ENCODE data around the gene PSMA6. TPM values are rescaled to one million over a fixed set of nuclear protein-coding genes. Genes with fewer than 3 reads are reported as not detected.
A peak's percentile ranks its signal among the peaks of the same experiment; 100 is the strongest.
"Not testable (repeated sequence)": the region's sequence is repeated elsewhere in the genome, so short reads cannot be mapped to it uniquely, and the experiment has no call there.

Gene PSMA6
- polyA plus RNA-seq, 4 donors = 173 to 189 (median 185) TPM

DNA sequence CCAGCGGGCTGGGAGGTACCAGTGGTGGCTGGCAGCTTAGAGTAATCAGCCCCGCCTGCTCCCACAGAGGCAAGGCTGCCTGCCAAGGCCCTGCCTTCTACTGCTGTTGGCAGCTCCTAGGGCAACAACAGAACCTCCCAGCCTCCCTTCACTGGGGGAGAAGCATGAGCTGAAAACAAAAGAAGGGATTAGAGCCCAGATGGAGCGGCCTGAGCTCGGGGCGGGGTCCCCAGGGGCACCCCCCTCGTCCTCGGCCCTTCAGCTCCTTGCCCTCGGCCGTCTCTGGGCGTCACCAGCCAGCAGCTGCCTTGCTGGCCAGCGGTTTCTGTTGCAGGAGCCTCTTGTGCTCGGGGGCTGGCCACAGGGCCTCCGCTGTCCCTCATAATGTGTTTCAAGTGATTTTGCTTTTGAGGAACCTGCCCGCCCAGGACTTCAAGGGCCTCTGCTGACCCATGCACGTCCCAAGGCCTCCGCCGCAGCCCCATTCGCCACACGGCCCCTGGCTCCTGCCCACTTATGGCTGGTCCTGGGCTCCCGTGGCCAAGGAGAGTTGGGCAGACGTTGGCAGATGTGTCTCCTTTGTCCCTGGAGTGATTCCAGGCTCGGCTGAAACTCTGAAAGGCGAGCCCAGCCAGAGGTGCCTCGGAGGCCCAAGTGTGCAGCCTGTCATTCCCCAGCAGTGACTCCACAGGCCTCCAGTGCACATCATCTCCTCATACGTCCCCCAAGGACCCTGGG, 49.7 kb downstream of the PSMA6 start:
- peak in 2 of 4 donors; percentile 76 to 77 for DNase-seq (ENCODE audit: low read depth in 4 of 4, low spot score in 3 of 4)

DNA sequence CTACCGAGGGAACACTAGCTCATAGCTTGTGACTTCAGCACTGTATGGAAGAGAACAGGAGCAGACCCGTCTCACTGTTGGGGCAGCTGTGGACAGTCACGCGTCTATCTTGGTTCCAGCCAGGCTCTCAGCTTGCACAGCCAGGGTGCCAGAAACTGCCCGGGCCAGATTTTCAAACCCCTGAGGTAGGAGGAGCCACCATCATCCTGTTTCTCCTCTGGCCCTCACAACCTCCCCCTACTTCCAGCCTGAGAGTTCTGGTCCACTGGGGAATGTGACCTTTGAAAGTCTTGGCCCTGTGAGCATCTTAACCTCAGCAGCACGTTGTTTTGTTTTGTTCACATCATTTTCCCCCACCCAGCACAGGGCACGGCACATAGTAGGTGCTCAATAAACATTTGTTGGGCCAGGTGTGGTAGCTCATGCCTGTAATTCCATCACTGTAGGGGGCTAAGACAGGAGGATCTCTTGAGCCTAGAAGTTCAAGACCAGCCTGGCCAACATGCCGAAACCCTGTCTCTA, 50.4 kb downstream of the PSMA6 start:
- no peak for DNase-seq (ENCODE audit: low read depth in 4 of 4, low spot score in 3 of 4)

DNA sequence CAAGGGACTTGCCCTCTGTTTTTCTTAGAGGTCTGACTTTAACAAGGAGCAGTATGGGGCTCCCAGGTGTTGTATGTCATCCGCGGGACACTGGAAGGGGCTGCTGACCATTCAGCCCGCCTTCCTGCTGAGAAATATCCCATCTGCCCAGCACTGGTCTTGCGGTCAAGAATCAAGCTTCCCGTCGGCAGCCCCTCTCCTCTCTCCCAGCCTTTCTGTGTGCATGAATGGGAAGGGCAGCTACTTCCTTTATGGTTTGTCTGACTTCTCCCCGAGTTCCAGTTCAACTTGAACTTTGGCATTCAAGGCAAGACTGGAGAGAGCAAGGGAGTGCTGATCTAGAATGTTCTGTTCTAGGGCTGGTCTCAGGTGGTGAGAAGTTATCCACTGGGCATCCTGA, 51.5 kb downstream of the PSMA6 start:
- DNase-seq (ENCODE audit: low read depth in 4 of 4, low spot score in 3 of 4) = no peak

DNA sequence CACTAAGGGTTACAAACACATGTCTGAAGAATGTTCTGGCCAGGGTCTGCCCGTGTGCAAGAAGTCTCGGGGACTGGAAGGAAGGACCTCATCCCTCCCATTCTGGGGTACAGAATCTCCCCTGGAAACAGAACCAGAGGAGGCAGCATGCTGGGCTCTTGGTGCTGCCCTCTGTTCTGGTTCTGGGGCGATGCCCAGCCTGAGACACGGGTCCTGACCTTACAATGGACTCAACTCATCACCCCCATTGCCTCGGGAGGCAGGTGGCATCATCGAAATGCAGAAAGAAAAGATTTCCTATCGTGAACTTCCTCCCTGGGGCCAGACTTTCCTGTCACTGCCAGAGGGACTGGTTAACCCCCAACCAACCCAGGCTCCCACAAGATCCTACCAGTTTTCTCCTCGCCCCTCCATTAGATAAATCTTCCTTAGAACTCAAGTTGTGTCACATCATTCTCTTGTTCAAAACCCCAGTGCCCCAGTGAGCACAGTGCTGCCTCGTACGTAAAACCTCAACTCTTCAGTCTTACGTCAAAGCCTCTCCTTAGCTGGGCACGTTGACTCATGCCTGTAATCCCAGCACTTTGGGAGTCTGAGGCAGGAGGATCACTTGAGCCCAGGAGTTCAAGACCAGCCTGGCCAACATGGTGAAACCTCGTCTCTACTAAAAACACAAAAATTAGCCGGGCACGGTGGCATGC, 52.1 kb downstream of the PSMA6 start:
- DNase-seq (ENCODE audit: low read depth in 4 of 4, low spot score in 3 of 4) = no peak

DNA sequence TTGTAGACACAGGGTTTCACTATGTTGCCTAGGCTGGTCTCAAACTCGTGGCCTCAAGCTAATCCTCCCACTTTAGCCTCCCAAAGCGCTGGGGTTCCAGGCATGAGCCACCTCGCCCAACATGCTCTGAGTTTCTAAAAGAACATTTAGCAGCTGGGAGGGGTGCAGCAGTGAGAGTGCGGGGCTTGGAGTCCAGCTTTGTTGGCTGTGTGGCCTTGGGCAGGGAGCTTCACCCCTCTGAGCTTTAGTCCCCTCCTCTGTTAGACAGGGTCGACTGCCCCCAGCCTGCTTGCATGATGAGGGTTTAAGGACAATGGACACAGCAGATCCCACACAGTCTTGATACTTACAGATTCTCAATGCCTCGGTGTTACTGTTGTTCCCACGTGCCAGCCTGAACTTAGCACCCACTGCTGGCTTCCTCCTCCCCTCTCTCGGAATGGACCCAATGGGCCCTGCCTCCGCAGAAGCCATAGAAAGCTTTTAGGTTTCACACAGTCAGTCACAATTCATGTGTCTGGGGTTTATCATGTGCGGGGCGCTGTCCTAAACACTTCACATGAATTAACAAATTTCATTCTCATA, 54.6 kb downstream of the PSMA6 start:
- no peak for DNase-seq (ENCODE audit: low read depth in 4 of 4, low spot score in 3 of 4)

DNA sequence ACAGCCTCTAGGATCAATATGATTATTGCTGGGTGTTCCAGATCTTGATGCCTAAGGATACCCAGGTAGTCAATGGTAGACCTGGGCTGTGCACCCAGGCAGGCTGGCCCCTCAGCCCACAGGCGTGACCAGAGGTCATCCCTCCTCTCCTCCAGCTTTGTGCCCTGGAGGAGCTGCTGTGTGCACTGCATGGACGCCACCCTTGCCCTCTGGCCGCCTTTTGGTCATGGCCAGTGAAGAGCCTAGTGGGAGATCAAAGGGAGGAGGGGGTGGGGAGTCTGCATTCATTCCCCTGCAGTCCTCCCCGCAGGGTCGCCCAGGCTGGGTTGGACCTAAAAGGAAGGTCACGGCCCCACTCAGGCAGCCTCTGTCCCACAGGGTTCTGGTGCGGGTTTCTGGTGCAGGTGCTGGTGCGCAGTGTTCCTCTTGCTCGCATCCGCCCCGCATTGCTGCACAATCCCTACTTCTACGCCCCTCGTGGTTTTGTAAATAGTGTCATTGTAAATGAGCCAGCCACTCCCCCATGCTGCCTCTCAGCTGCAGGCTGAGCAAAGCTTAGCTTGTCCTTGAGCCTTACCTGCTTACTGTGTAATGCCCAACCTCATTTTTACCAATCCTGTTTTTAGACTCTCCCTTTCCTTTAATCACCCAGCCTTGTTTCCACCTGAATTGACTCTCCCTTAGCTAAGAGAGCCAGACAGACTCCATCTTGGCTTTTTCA, 55.3 kb downstream of the PSMA6 start:
- DNase-seq (ENCODE audit: low read depth in 4 of 4, low spot score in 3 of 4) = no peak

DNA sequence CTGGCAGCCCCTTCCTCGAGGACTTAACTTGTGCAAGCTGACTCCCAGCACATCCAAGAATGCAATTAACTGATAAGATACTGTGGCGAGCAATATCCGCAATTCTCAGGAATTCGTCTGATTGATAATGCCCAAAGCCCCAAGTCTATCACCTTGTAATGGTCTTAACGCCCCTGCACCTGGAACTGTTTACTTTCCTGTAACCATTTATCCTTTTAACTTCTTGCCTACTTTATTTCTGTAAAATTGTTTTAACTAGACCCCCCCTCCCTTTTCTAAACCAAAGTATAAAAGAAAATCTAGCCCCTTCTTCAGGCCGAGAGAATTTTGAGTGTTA, 55.8 kb downstream of the PSMA6 start:
- DNase-seq (ENCODE audit: low read depth in 4 of 4, low spot score in 3 of 4) = not testable (repeated sequence)

DNA sequence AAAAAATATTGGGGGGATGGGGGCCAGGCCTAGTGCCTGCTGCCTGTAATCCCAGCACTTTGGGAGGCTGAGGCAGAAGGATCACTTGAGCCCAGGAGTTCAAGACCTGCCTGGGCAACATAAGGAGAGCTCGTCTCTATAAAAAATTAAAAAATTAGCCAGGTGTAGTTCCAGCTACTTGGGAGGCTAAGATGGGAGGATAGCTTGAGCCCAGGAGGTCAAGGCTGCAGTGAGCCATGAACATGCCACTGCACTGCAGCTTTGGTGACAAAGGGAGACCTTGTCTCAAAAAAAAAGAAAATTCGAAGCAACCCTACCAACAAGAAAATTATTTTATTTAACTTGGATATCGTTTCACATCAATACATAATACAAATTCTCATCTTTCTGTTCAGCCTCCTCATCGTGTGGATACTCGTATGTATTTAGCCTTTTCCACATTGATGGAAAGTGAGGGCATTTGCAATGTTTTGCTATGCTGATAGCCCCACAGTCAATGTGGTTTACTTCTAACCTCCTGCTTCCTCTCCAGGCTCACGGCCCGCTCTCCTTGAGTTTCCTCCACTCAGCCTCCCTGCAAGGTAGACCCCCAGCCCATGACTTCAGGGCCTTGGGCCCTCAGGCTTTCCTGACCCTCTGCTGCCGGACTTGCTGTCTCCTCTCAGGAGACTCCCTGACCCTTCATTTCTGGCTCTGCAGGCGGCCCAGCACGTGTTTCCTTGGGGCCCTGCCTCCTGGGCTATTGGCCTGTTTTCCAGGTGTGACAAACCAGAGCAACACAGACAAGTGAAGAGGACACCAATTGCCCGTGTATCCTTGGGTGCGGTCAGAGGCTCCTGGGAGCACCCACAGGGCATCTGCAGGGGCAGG, 57.5 kb downstream of the PSMA6 start:
- DNase-seq (ENCODE audit: low read depth in 4 of 4, low spot score in 3 of 4) = no peak

DNA sequence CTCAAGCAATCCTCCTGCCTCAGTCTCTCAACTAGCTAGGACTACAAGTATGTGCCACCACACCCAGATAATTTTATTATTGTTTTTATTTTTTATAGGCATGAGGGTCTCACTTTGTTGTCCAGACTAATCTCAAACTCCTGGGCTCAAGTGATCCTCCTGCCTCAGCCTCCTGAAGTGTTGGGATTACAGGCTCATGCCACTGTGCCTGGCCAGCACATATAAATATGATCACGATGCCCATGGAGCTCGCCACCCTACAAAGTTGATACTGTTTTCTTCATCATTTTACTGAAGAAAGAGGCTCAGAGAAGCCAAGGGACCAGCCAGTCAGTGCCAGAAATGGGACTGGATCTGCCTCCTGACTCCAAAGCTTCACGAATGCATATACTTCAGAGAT, 59.3 kb downstream of the PSMA6 start:
- no peak for DNase-seq (ENCODE audit: low read depth in 4 of 4, low spot score in 3 of 4)

DNA sequence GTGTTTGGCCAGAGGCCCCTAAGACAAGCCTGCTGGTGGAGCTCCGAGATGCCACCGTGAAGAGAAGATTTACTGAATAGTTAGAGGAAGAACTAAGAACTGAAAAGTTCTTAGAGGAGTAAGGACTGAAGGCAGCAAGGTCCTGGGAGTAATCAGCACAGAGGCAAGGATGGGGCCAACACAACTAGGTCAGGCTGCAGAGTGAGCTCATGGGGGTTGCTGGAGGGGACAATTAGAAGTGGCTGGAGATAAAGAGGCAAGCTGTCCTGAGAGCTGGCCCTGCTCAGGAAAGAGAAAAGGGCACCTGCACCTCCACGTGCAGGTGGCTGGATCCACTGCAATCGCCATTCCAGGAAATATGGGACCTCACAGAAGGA, 59.7 kb downstream of the PSMA6 start:
- no peak for DNase-seq (ENCODE audit: low read depth in 4 of 4, low spot score in 3 of 4)

DNA sequence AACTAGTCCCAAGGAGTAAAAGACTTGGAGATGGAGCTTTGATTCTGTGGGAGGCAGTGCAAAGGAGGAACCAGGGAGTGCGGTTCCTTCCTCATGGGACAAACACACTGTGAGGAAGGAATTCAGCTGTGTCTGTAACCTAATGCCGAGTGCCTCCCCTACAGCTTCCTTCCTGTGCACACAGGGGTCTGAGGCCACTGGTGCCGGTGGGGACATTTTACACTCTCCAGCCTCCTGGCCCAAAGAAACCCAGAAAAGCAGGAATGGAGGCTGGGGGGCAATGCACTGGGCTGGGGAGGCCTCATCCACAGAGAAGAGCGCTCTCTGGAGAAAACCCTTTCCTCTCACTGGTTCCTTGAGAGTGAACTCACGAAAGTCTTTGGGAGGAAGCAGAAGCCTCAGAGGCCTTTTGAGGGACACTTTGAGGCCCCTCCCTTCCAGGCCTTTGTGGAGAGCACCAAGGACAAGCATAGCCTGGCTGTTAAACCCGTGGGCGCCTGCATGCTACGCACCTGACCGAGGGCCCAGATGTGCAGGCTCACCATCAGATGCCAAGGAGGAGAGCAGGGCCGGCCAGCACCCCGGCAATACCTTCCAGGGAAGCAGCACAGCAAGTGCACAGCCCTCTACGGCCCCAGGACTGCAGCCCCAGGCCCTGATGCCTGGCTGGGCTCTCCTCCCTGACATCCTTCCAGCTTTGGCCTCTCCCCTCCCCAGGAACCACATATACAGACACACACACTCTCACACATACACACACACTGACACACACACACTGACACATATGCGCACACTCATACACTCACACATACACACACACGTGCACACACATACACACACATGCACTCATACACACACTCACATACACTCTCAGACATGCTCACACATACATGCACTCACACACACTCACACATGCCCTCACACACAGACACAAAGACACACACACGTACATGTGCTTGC, 60.4 kb downstream of the PSMA6 start:
- no peak for DNase-seq (ENCODE audit: low read depth in 4 of 4, low spot score in 3 of 4)

DNA sequence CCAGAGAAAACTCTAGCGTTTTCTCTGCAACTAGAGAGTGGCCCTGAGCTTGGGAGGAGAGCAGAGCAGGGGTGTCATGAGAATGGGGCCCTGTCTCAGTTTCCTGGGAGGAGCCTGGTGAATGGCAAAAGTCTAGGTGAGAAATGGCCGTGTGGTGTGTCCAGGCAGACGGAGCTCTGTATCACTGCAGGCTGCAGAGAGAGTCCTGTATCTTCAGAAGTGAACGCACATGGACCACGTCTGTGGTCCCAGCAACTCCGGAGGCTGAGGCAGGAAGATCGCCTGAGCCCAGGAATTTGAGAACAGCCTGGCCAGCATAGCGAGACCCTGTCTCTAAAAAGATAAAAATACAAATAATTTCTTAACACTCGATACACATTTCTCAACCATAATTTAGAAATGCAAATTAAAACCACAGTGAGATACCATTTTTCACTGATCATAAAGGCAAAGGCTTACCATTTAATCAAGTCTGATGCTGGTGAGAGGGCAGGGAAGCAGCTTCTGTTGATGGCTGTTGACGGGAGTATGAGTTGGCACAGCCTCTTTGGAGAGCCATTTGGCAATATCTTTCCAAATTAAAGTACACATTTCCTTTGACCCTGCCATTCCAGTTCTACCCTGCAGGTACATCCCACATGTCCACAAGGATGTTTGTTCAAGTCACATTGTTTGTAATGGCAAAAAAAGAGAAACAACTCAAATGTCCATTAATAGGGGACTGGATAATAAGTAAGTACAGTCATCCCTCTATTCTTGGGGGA, 61.4 kb downstream of the PSMA6 start:
- no peak for DNase-seq (ENCODE audit: low read depth in 4 of 4, low spot score in 3 of 4)

DNA sequence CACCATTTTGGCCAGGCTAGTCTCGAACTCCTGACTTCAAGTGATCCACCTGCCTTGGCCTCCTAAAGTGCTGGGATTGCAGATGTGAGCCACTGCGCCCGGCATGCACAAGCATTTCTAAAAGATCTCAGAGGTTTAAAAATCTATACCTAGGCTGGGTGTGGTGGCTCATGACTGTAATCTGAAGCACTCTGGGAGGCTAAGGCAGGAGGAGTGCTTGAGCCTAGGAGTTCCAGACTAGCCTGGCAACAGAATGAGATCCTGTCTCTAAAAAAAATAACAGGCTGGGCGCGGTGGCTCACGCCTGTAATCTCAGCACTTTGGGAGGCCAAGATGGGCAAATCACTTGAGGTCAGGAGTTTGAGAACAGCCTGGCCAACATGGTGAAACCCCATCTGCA, 63.1 kb downstream of the PSMA6 start:
- not testable (repeated sequence) for DNase-seq (ENCODE audit: low read depth in 4 of 4, low spot score in 3 of 4)

DNA sequence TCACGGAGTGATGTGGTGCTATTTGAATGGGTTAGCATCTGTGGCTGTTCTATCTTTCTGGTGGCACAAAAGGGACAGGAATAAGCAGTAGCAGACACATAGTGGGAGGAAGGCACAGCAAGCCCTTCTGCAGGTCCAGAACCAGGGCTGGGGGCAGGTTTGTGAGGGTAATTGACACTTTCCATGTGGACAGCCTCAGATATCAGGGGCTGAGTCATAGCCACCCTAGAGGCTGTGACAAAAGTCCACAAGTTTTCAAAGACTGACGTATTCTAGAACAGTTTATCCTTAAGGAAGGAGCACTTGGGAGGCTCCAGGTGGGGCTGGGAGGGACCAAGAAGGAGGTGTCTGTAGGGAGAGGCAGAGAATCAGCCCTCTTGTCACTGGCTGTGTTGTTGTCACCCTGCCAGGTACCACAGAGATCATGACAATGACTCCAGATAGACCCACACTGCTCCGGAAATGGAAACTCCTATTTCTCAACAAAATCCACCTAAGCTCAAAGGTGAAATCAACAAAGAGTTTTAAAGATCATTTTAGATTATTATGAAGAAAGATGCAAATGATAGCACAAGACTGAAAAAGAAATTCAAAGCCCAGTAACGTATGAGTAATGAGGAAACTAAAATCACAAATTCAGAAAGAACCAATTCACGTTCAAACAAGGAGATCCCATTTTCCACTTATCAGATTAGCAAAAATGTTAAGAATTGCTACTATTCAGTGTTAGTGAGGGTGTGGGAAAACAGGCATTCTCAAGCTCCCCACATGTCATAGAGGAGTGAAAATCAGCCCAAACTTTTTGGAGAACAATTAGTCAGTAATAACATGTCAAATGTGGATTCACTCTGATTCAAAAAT, 64.0 kb downstream of the PSMA6 start:
- DNase-seq (ENCODE audit: low read depth in 4 of 4, low spot score in 3 of 4) = no peak

DNA sequence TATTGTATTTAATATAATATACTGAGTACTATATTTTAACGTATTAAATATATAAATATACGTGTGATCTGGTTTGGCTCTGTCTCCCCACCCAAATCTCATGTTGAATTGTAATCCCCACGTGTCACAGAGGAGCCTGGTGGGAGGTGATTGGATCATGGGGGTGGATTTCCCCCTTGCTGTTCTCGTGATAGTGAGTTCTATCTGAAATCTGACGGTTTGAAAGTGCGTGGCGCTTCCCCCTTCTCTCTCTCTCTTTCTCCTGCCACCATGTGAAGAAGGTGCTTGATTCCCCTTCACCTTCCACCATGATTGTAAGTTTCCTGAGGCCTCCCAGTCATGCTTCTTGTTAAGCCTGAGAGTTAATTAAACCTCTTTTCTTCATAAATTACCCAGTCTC, 67.5 kb downstream of the PSMA6 start:
- not testable (repeated sequence) for DNase-seq (ENCODE audit: low read depth in 4 of 4, low spot score in 3 of 4)

DNA sequence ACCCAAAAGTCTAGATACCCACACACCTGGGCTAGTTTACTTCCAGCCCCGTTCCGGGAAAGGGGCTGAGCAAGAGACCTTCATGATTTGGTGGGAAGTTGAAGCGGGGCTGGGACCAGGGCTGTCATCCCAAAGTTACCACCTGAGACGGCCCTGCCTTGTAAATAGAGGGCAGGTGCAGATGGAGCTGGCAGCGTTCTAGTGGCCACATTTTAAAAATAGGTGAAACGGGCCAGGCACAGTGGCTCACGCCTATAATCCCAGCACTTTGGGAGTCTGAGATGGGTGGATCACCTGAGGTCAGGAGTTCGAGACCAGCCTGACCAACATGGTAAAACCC, 68.9 kb downstream of the PSMA6 start:
- DNase-seq (ENCODE audit: low read depth in 4 of 4, low spot score in 3 of 4) = no peak

DNA sequence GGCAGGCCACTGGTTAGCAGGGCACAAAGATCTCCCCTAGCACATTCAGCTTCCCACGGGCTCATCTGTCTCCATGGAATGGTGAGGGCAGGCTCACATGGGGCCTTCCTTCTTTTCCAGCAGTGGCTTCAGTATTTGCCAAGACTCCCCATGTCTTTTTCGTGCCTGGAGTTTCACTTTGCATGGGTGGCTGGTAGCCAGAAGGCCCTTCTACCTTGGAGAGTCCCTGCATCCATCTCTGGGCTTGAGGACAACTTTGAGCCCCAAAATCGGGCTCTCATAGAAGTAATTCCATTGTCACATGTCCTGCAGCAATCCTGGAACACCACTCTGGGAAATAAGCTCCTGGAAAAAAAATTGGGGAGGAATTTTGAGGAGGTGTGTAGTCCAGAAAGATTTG, 70.3 kb downstream of the PSMA6 start:
- no peak for DNase-seq (ENCODE audit: low read depth in 4 of 4, low spot score in 3 of 4)

Data from right renal pelvis (tissue), 4 donors.